B cell (primary cell): ENCODE results near the gene NRGN. TPM values are rescaled to one million over a fixed set of nuclear protein-coding genes. Genes with fewer than 3 reads are reported as not detected.

Experiments used
- ATAC-seq: fragments of 200-7000 bp; cut with Tn5 transposase; one replicate; pipeline ENCODE4 v1.10.0; 2021; ENCODE audit warnings: low read depth, mild to moderate bottlenecking, moderate number of reproducible peaks, moderate library complexity
- CTCF ChIA-PET: fragments of 350-600 bp; sonication (Branson Sonifier 250); formaldehyde crosslinking; loops from one replicate; lab custom pipeline; 2021; ENCODE audit warnings: antibody characterized with exemption, inconsistent platforms; lab: Charles Lee
- POLR2A ChIA-PET: fragments of 350-600 bp; sonication (Branson Sonifier 250); formaldehyde crosslinking; loops from one replicate; lab custom pipeline; 2021; ENCODE audit warnings: antibody characterized with exemption; lab: Charles Lee
- DNase-seq: peaks from one replicate; pipeline ENCODE4 v3.0.0; 2013
- H2AFZ ChIP-seq: 2 replicates; pipeline ENCODE4 v1.6.1; 2012; ENCODE audit warnings: mild to moderate bottlenecking, low read depth, low read length; ENCODE audit not compliant: insufficient read depth, poor library complexity, severe bottlenecking
- H3K27ac ChIP-seq, 2 donors: 1 replicate in 1 of 2; 2 replicates in 1 of 2; pipeline ENCODE4 v1.5.1; 2012 to 2013; ENCODE audit warnings: low read length in 2 of 2, mild to moderate bottlenecking in 2 of 2, moderate library complexity in 1 of 2
- H3K27me3 ChIP-seq, 4 experiments: fragments of 200-600 bp in 1 of 4; sonication (generic) in 1 of 4; replicated peaks in 1 of 4; 1 replicate in 2 of 4; 2 replicates in 2 of 4; pipeline versions ENCODE4 v1.6.1 to v1.7.0; 2013 to 2016; ENCODE audit warnings: low read length in 3 of 4, mild to moderate bottlenecking in 2 of 4, mixed read lengths in 1 of 4, moderate library complexity in 1 of 4; ENCODE audit not compliant: insufficient read depth in 4 of 4, control insufficient read depth in 3 of 4; ENCODE audit errors: control extremely low read depth in 1 of 4
- H3K36me3 ChIP-seq, 2 experiments: replicated peaks in 1 of 2; 1 replicate in 1 of 2; 2 replicates in 1 of 2; pipeline versions ENCODE4 v1.6.1 to v1.7.1; 2013; ENCODE audit warnings: low read length in 1 of 2; ENCODE audit not compliant: insufficient read depth in 2 of 2, control insufficient read depth in 1 of 2; ENCODE audit errors: control extremely low read depth in 1 of 2, extremely low read depth in 1 of 2
- H3K4me1 ChIP-seq, 2 donors: fragments of 200-600 bp in 1 of 2; sonication (generic) in 1 of 2; 1 replicate in 1 of 2; 2 replicates in 1 of 2; pipeline versions ENCODE4 v1.5.1 to v1.6.1; 2013 to 2017; ENCODE audit warnings: low read length in 2 of 2; ENCODE audit not compliant: control insufficient read depth in 2 of 2, insufficient read depth in 2 of 2
- H3K4me2 ChIP-seq: replicated peaks from 2 replicates; pipeline ENCODE3; 2012; ENCODE audit warnings: mild to moderate bottlenecking, low read depth, low read length; ENCODE audit not compliant: poor library complexity, severe bottlenecking
- H3K4me3 ChIP-seq, 5 experiments: fragments of 200-600 bp in 1 of 5; sonication (generic) in 1 of 5; 1 replicate in 3 of 5; 2 replicates in 2 of 5; pipeline versions ENCODE4 v1.5.1 to v1.7.0; 2011 to 2016; ENCODE audit warnings: low read length in 4 of 5, mild to moderate bottlenecking in 4 of 5, low read depth in 2 of 5, control low read depth in 1 of 5, moderate library complexity in 1 of 5; ENCODE audit not compliant: insufficient read depth in 1 of 5; ENCODE audit errors: control extremely low read depth in 1 of 5, extremely low read depth in 1 of 5
- H3K79me2 ChIP-seq: fragments of 200-600 bp; sonication (generic); one replicate; pipeline ENCODE4 v1.6.0; 2016; ENCODE audit warnings: low read length; ENCODE audit not compliant: control insufficient read depth, insufficient read depth
- H3K9ac ChIP-seq: fragments of 200-600 bp; sonication (generic); 2 replicates; pipeline ENCODE4 v1.6.1; 2017; ENCODE audit warnings: mild to moderate bottlenecking, low read length, moderate library complexity
- H3K9me3 ChIP-seq, 3 donors: one replicate each; pipeline versions ENCODE4 v1.6.1 to v1.7.1; 2013; ENCODE audit warnings: low read length in 2 of 3; ENCODE audit not compliant: control insufficient read depth in 2 of 3, insufficient read depth in 1 of 3; ENCODE audit errors: control extremely low read depth in 1 of 3
- H4K20me1 ChIP-seq: 2 replicates; pipeline ENCODE4 v1.6.0; 2012; ENCODE audit warnings: mild to moderate bottlenecking, low read length; ENCODE audit not compliant: insufficient read depth, control insufficient read depth, poor library complexity, severe bottlenecking
- H3K27ac Mint-ChIP-seq: one replicate; pipeline ENCODE4 v1.8.0; 2021; ENCODE audit warnings: mixed read lengths
- H3K27me3 Mint-ChIP-seq: one replicate; pipeline ENCODE4 v1.8.0; 2021; ENCODE audit warnings: mixed read lengths
- H3K4me1 Mint-ChIP-seq: one replicate; pipeline ENCODE4 v1.8.0; 2021; ENCODE audit warnings: mixed read lengths
- H3K4me3 Mint-ChIP-seq: one replicate; pipeline ENCODE4 v1.8.0; 2021; ENCODE audit warnings: mixed read lengths
- H3K9me3 Mint-ChIP-seq: one replicate; pipeline ENCODE4 v1.8.0; 2022; ENCODE audit warnings: mixed read lengths; ENCODE audit not compliant: insufficient read depth
- CTCF ChIP-seq: fragments of 200-600 bp; IDR thresholded peaks from one replicate; pipeline ENCODE4 v1.8.0; 2022; ENCODE audit warnings: antibody characterized with exemption, mild to moderate bottlenecking
- EZH2 ChIP-seq: IDR thresholded peaks from 2 replicates; pipeline ENCODE4 v1.6.1; 2012; ENCODE audit warnings: borderline replicate concordance, low read depth, mild to moderate bottlenecking, moderate library complexity, low read length; ENCODE audit not compliant: insufficient read depth, poor library complexity, severe bottlenecking
- WGBS: methylation state at CpG from one replicate; pipeline ENCODE4 v1.1.5; 2013; ENCODE audit warnings: missing lambda C conversion rate; ENCODE audit not compliant: insufficient coverage; 5-methylcytosine and 5-hydroxymethylcytosine counted together
- intact Hi-C: fragments of 100-400 bp; cut with micrococcal nuclease; formaldehyde crosslinking; loops from one replicate; pipeline ENCODE4 v1.10.0; 2022
- polyA plus RNA-seq: library from polyadenylated mRNA; depleted of rRNA; stranded (reverse); fragments of >200 nt; gene quantifications from 2 replicates; pipeline ENCODE4 v1.2.3, GENCODE V29; 2012
- total RNA-seq, 2 donors: library from RNA; stranded (reverse); fragments of 120-200 nt in 1 of 2; gene quantifications; 1 replicate in 1 of 2; 2 replicates in 1 of 2; pipeline versions ENCODE4 v1.2.3 to v1.2.4, GENCODE V29; 2013 to 2022

The NRGN gene
- total and polyA plus RNA-seq, 2 donors (not counting 1 experiment from before 2014, with no cell fraction given): 3.1 TPM; not detected in 1

GRCh38 chr11:124717786-124718651, 21.7 kb upstream of the NRGN start:
- Histone ChIP-seq H3K27me3 (peaks cover 0 to 58% (median 35%) of the 10 kb centered on the region in 4 experiments), H3K9ac (peak overlapping the region; percentile 47), H3K4me3 (peak overlapping the region in 4 of 5 experiments; percentile 9 to 48 (median 30)), H3K36me3 (no peaks in the 10 kb centered on the region), H2AFZ (peak overlapping the region; percentile 18), H3K4me2 (peak overlapping the region; percentile 69), H3K4me1 (peaks cover 22 to 33% of the 10 kb centered on the region in 2 donors), H3K9me3 (no peaks in the 10 kb centered on the region), H3K79me2 (no peaks in the 10 kb centered on the region), H3K27ac (no peak overlapping the region), H4K20me1 (no peaks in the 10 kb centered on the region)
- ChIA-PET CTCF (interaction anchor here (0.8 to 1.4 kb wide), 3 partner anchors 31 to 49 kb away, joined by 3 to 4 read pairs (median 3); no protein-coding TSS in a partner anchor), POLR2A (no interaction called here)
- Mint-ChIP-seq H3K27me3 (peaks cover 83% of the 10 kb centered on the region), H3K4me3 (peak overlapping the region; percentile 82), H3K4me1 (peaks cover 36% of the 10 kb centered on the region), H3K9me3 (no peaks in the 10 kb centered on the region), H3K27ac (no peak overlapping the region)
- ATAC-seq: no peak
- TF ChIP-seq CTCF: no peak
- TF ChIP-seq EZH2: no peak
- intact Hi-C loops: no loop called here
- WGBS: 2% methylated on average over 34 of the region's 45 CpGs
- peak; percentile 33 for DNase-seq

- no peak for ATAC-seq
- POLR2A ChIA-PET: no interaction called here
- Histone ChIP-seq H4K20me1 (no peaks in the 10 kb centered on the region), H3K4me2 (no peak overlapping the region), H3K27me3 (peaks cover 0 to 58% (median 35%) of the 10 kb centered on the region in 4 experiments), H3K9me3 (no peaks in the 10 kb centered on the region), H3K36me3 (no peaks in the 10 kb centered on the region), H3K27ac (no peak overlapping the region), H3K4me1 (peaks cover 25 to 33% of the 10 kb centered on the region in 2 donors), H3K9ac (no peak overlapping the region), H2AFZ (no peak overlapping the region), H3K4me3 (no peak overlapping the region), H3K79me2 (no peaks in the 10 kb centered on the region)
- no peak for DNase-seq
- H3K4me1 Mint-ChIP-seq: peaks cover 42% of the 10 kb centered on the region
- CTCF ChIA-PET: no interaction called here
- TF ChIP-seq CTCF (no peak), EZH2 (no peak)
- peaks cover 85% of the 10 kb centered on the region for H3K27me3 Mint-ChIP-seq
- peak overlapping the region; percentile 9 for H3K4me3 Mint-ChIP-seq
- intact Hi-C loops: no loop called here
- no peak overlapping the region for H3K27ac Mint-ChIP-seq
- 73% methylated on average over 9 of the region's 14 CpGs for WGBS
- H3K9me3 Mint-ChIP-seq: no peaks in the 10 kb centered on the region
Observed at GRCh38 chr11:124718801-124719200, 20.9 kb upstream of the NRGN start.
